Measurements from ENCODE around the gene LNPK. TPM values are rescaled to one million over a fixed set of nuclear protein-coding genes. Genes with fewer than 3 reads are reported as not detected.
"Not testable (repeated sequence)": the region's sequence is repeated elsewhere in the genome, so short reads cannot be mapped to it uniquely, and the experiment has no call there.

LNPK gene
- total RNA-seq, 1 experiment from 2014 or later: 12.4 TPM

DNA sequence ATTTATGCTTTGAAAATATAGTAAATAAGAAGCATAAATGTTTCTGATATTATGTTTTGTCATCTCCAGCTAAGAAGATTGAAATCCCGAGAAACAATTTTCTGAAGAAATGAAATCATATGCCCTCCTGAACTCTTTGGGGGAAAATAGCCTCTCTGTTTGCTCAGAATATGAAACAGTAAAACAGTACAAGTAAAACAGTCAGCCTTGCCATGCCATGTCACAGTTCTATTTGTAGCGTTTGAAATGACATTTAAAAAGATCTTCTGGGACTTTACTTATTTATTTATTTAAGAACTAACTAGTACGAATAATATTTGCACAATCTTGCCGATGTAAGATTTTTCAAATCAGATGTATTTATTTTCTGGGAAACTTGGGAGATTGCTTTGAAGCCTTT, 98.0 kb downstream of the LNPK start:
- H3K4me3 ChIP-seq (ENCODE audit: insufficient read depth, low read depth, low read length): no peak overlapping the region
- DNase-seq: no peak
- no peaks in the 10 kb centered on the region for H3K27me3 ChIP-seq (ENCODE audit: control insufficient read depth, insufficient read depth, low read length)
- no peaks in the 10 kb centered on the region for H3K36me3 ChIP-seq (replicated peaks; ENCODE audit: control insufficient read depth, insufficient read depth, low read length)

DNA sequence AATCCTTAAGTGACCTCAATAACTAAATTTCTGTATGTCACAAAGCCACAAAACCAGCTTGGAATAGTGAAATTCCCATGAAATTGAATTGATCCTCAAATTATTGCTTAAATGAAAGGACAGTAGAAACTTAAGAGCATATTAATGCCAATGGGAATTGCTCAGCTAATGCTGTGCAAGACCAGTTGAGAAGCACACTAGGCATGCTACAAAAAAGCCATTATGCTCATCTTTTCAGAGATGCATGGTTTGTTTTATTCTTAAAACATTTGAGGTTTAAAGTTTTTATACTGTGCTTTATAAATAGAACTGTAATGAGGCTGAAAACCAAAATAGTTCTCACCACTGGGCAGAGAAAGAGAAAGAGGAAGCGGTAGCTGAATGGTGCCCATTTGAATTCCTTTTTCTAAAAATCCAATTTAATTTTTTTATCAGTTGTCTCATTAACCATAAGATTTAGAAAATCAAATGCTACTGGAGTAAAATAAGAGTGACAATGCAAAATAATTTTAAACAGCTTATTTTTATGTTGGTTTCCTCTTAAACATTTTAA, 98.6 kb downstream of the LNPK start:
- DNase-seq: no peak
- H3K4me3 ChIP-seq (ENCODE audit: insufficient read depth, low read depth, low read length): no peak overlapping the region
- no peaks in the 10 kb centered on the region for H3K36me3 ChIP-seq (replicated peaks; ENCODE audit: control insufficient read depth, insufficient read depth, low read length)

DNA sequence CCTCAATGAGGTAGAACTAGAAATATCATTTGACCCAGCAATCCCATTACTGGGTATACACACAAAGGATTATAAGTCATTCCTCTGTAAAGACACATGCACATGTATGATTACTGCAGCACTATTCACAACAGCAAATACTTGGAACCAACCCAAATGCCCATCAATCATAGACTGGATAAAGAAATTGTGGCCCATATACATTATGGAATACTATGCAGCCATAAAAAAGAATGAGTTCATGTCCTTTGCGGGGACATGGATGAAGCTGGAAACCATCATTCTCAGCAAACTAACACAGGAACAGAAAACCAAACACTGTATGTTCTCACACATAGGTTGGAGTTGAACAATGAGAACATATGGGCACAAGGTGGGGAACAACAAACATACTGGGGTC, 106.1 kb downstream of the LNPK start:
- H3K27me3 ChIP-seq (ENCODE audit: control insufficient read depth, insufficient read depth, low read length); H3K4me3 ChIP-seq (ENCODE audit: insufficient read depth, low read depth, low read length); DNase-seq; H3K36me3 ChIP-seq (replicated peaks; ENCODE audit: control insufficient read depth, insufficient read depth, low read length): not testable (repeated sequence)

More for the DNA sequence above, 98.6 kb downstream of the LNPK start:
- H3K27me3 ChIP-seq (ENCODE audit: control insufficient read depth, insufficient read depth, low read length): no peaks in the 10 kb centered on the region

DNA sequence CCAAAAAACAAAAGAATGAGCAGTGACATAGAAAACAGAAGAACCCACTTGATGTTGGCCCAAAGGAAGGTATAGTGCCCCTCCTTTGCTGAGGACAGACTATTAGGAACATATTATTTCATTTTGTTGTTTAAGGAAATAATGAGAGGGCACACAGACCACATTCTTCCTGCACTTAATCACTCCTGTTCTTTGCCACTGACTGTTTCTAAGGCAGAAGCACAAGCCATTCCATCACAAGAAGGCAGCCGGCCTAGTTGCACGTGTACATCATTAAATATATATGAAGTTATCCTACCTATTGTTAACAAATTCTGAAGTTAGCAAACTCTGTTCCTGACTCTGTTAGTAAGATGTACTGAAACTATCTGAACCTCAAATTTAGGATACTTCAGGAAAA, 110.0 kb downstream of the LNPK start:
- DNase-seq: no peak
- H3K36me3 ChIP-seq (replicated peaks; ENCODE audit: control insufficient read depth, insufficient read depth, low read length): no peaks in the 10 kb centered on the region
- no peak overlapping the region for H3K4me3 ChIP-seq (ENCODE audit: insufficient read depth, low read depth, low read length)
- H3K27me3 ChIP-seq (ENCODE audit: control insufficient read depth, insufficient read depth, low read length): no peaks in the 10 kb centered on the region

DNA sequence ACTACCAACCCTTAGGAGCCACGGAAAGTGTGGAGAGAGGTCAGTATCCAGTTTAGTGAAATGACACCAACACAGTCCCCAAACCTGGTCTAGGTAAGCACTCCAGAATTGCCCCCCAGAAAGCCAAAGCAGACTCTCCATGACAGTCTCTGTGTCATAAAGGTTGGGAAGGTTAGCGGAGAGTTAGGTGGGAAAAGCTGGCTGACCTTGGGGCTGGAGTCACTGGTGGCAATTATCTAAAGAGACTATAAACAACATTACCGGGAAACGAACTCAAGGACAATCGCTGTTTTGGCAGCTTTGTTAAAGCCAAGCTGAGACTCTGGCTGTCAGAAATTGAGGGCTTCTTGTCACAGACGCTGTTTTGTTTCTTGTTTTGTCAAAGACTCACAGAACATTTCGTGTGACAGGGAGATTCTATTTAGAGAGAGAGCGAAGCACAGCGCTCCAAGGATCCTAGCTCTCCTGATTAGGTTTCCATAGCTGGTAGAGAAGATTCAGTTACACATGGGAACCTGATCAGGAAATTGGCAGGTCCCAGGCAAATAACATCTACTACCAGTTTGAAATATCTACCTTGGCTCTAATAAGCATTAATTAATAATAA, 111.3 kb downstream of the LNPK start:
- Histone ChIP-seq H3K27me3 (ENCODE audit: control insufficient read depth, insufficient read depth, low read length) (no peaks in the 10 kb centered on the region), H3K36me3 (replicated peaks; ENCODE audit: control insufficient read depth, insufficient read depth, low read length) (no peaks in the 10 kb centered on the region), H3K4me3 (ENCODE audit: insufficient read depth, low read depth, low read length) (no peak overlapping the region)
- DNase-seq: no peak

DNA sequence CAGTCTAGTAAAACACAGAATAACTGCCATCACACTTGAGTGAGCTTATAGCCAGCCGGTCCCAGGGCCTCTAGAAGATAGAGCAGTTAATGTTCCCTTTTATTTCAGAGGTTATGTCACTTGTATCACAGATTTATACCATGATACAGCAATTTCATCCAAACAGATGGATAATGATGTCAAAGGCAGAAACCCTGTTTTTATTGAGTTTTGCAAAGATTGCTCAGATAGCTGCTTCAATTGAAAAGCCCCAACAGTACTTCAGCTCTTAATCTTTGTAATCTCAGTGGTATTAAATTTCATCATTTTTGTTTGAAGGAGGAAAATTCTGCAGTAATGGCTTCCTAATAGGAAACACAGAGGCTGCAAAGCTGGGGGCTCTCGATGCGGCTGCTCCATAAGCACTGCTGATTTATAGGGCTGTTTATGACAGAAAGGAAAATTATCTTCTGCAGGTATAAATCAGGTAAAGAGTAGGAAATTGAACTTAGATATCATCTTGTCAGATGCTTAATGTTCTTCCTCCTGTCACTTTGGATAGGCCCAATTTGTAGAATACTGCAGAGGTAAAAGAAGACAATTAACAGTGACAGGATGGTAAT, 112.3 kb downstream of the LNPK start:
- Histone ChIP-seq H3K36me3 (replicated peaks; ENCODE audit: control insufficient read depth, insufficient read depth, low read length) (no peaks in the 10 kb centered on the region), H3K27me3 (ENCODE audit: control insufficient read depth, insufficient read depth, low read length) (no peaks in the 10 kb centered on the region), H3K4me3 (ENCODE audit: insufficient read depth, low read depth, low read length) (no peak overlapping the region)
- no peak for DNase-seq

DNA sequence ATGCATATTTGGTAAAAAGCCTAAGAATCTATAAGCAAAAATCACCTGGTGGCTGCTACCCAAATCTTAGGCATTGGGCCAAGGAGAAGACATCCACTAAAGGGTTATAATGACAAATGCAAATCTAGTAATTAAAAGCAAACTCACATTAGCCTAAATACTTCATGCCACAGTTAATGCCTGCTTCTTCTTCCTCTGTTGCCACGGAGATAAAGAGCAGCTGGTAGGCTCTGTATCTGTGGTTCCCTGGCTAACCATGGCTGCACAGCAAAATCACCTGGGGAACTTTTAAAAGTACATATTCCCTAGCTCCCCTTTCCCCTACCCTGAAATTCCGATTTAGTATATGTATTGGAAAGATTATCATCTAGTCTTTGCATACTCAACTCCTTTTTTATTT, 114.3 kb downstream of the LNPK start:
- DNase-seq: no peak
- no peaks in the 10 kb centered on the region for H3K36me3 ChIP-seq (replicated peaks; ENCODE audit: control insufficient read depth, insufficient read depth, low read length)
- H3K4me3 ChIP-seq (ENCODE audit: insufficient read depth, low read depth, low read length): no peak overlapping the region
- H3K27me3 ChIP-seq (ENCODE audit: control insufficient read depth, insufficient read depth, low read length): no peaks in the 10 kb centered on the region

DNA sequence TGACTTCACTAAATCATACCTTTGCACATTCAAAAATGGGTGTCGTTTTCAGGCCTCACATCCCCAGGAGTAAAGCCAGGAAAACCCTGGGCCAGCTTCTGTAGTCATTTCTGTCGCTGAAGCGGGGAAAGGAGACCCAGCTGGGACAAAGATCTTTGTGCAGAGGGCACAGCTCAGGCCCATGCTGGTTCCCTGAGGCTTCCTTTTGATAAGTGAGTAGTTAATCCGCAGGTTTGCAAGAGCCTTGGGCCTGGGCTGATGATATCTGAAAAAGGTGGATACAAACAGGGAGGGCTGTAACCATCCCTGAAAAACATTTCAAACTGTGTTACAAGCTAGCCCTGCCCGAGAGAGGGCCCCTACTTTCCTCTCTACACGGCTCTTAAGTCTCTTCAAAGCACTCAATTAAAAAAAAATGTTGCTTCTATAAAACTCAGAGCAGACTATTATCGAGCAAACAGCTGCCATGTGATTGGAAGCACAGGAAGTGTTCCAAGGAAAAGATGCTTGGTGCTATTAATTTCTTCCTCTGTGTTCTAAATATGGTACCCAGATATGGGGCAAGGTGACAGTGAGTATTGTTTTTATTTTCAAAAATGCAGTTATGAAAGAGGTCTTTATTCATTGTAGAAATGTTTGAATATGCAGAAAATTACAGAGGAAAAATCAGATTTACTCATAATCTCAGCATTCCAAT, 117.2 kb downstream of the LNPK start:
- Histone ChIP-seq H3K4me3 (ENCODE audit: insufficient read depth, low read depth, low read length) (no peak overlapping the region), H3K27me3 (ENCODE audit: control insufficient read depth, insufficient read depth, low read length) (no peaks in the 10 kb centered on the region), H3K36me3 (replicated peaks; ENCODE audit: control insufficient read depth, insufficient read depth, low read length) (no peaks in the 10 kb centered on the region)
- DNase-seq: no peak

DNA sequence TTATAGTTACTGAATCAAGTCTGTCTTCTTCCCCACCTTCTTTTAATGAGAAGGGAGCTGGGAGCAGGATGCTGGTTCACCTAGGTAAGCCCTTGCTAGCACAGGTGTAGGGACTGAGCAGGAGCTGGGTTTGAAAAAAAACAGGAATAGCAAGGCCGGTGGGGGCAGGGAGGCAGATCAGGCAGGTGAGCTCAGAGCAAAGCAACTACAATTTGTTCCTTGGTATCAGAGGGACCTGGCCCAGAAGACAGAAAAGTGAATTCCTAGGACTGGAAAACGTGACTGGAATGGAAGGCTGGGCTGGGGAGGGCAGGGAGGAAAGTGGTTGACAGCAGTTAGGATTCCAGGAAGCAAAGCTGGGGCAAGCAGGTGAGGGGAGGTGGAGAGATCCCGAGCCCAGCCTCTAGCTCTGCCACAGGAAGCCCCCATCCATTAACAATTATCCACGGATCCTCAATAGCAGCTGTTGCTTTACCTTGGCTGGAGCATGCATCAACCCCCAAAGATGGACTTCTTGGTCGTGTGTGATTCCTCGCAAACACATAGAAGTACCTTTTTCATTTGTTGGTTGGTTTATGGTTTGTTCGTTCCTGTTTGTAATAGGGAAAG, 118.4 kb downstream of the LNPK start:
- no peaks in the 10 kb centered on the region for H3K36me3 ChIP-seq (replicated peaks; ENCODE audit: control insufficient read depth, insufficient read depth, low read length)
- no peak for DNase-seq
- H3K4me3 ChIP-seq (ENCODE audit: insufficient read depth, low read depth, low read length): no peak overlapping the region
- H3K27me3 ChIP-seq (ENCODE audit: control insufficient read depth, insufficient read depth, low read length): no peaks in the 10 kb centered on the region

DNA sequence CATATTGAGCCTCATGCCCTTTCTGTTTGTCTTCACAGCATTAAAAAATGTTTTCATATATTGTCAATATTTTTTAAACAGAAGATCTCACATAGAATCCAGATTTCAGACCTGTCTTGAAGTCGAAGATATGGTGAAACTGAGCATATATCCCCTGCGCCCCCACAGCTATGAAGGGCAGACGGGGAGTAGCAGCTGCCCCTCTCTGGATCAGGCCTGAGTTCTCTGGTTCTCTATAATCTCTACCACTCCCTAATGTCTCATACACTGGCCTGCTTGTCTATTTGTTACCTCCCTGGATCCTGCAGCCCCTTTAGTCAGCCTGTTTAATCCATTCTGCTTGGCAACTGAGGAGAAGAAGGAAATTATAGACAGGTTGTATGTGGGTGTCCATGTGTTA, 122.4 kb downstream of the LNPK start:
- no peak for DNase-seq
- no peaks in the 10 kb centered on the region for H3K27me3 ChIP-seq (ENCODE audit: control insufficient read depth, insufficient read depth, low read length)
- no peak overlapping the region for H3K4me3 ChIP-seq (ENCODE audit: insufficient read depth, low read depth, low read length)
- no peaks in the 10 kb centered on the region for H3K36me3 ChIP-seq (replicated peaks; ENCODE audit: control insufficient read depth, insufficient read depth, low read length)

DNA sequence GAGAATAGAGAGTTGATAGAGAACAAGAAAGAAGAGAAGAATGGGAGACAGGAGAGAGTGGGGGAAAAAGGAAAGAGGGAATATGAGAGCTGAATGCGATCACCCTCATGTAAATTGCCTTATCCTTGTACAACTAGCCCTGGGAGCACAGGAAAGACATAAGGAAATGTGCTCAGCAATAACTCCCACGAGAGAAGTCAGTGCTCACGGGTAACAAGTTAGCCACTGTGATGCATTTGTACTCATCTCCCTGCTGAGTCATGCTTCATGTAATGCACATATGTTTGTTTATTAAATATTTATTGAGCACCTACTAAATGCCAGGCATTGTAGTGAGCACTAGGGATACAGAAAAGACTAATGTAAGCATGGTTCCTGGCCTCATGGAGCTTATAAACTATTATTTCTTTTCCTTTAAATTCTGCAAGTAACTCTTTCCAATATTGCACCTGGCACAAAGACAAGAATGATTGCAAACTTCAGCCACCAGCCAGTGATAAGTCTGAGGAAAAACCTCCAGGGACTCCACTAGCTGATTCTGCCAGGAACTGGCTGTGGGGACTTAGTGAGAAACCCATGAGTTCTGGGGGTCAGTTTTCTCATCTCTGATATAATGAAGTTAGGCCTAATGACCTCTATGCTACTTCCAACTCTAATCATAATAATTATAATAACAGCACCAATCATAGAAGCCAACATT, 124.1 kb downstream of the LNPK start:
- Histone ChIP-seq H3K4me3 (ENCODE audit: insufficient read depth, low read depth, low read length) (no peak overlapping the region), H3K36me3 (replicated peaks; ENCODE audit: control insufficient read depth, insufficient read depth, low read length) (no peaks in the 10 kb centered on the region), H3K27me3 (ENCODE audit: control insufficient read depth, insufficient read depth, low read length) (no peaks in the 10 kb centered on the region)
- no peak for DNase-seq

DNA sequence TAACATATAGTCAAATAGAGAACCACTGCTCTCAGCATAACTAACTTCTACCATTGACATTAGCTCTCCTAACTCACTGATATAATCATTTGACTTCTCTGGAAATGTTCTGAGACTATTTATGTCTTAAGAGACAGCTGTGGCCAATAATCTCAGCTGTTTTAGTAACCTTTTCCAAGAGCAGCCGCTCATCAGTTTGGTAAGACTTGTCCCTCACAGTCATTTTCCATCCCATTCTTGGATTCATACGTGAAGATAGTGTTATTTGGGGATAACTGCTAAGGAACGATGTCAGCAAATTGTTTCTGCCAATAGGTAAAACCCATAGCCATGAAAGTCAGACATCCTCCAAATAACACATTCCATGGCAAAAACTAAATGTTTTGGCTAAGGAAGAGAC, 127.8 kb downstream of the LNPK start:
- DNase-seq: no peak
- no peak overlapping the region for H3K4me3 ChIP-seq (ENCODE audit: insufficient read depth, low read depth, low read length)
- no peaks in the 10 kb centered on the region for H3K36me3 ChIP-seq (replicated peaks; ENCODE audit: control insufficient read depth, insufficient read depth, low read length)
- no peaks in the 10 kb centered on the region for H3K27me3 ChIP-seq (ENCODE audit: control insufficient read depth, insufficient read depth, low read length)
